ENCODE data around the gene NIM1K.
A peak's percentile ranks its signal among the peaks of the same experiment; 100 is the strongest.
"Not testable (repeated sequence)": the region's sequence is repeated elsewhere in the genome, so short reads cannot be mapped to it uniquely, and the experiment has no call there.

Gene NIM1K

DNA sequence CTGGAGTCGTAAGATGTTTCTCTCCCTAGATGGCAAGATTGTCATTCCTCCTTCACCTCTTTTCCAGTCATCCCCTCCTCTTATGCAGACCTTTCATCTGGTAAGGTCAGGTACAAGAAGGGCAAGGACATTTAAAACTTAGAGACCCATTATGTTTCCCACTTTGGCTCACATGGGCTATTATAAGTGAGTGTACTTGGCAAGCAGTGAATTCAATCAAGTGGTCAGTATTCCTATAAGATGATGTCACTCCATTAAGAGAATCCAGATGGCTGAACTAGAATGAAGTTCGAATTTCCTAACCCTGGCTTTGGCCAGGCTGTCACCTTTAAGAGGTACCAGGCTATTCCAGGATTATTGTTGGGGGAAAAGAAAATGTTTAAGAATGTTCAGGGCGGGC is 39.1 kb upstream of the NIM1K start:
- DNase-seq (ENCODE audit: extremely low read depth, low read depth) = peak; percentile 37
- TF ChIP-seq, protein P1, sequence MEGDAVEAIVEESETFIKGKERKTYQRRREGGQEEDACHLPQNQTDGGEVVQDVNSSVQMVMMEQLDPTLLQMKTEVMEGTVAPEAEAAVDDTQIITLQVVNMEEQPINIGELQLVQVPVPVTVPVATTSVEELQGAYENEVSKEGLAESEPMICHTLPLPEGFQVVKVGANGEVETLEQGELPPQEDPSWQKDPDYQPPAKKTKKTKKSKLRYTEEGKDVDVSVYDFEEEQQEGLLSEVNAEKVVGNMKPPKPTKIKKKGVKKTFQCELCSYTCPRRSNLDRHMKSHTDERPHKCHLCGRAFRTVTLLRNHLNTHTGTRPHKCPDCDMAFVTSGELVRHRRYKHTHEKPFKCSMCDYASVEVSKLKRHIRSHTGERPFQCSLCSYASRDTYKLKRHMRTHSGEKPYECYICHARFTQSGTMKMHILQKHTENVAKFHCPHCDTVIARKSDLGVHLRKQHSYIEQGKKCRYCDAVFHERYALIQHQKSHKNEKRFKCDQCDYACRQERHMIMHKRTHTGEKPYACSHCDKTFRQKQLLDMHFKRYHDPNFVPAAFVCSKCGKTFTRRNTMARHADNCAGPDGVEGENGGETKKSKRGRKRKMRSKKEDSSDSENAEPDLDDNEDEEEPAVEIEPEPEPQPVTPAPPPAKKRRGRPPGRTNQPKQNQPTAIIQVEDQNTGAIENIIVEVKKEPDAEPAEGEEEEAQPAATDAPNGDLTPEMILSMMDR (IDR thresholded peaks at IDR 0.05; ENCODE audit: low read depth, low read length) = no peak

- TF ChIP-seq, protein P1 (IDR thresholded peaks at IDR 0.05; ENCODE audit: low read depth, low read length) = no peak
- DNase-seq (ENCODE audit: extremely low read depth, low read depth) = no peak
These were observed 37.6 kb upstream of the NIM1K start for GRCh38 chr5:43154469-43154868.

DNA sequence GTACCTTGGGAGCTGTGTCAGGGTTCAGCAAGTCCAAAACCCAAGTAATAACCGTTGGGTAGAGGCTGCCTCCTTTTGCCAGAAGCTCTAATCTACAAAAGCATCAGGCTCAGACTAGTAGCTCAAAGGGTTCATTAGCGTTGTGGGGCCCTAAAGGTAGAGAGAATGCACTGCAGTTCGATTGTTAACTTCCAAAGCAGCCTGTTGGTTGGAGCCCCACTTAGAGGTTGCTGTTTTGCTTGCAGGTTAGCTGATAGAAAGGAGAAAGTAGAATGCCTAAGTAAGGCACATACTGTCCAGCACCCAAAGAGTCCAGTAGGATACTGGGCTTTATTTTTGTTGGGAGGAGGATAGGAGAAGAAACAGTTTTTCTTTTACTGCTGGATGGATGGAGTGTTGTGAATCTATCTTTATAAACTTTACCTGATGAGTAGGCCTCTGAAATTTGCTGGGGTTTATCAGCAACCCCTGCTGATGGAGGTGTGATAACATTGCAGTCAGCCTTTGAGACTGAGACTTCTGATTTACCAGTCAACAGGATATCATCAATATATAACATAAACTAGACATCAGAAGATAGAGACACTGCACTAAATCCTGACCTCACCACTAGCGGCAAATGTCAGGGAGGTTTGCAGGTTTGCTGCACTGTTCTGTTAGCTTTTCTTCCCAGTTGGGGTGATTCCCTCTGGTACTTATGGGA is 36.5 kb upstream of the NIM1K start:
- TF ChIP-seq, protein P1 (IDR thresholded peaks at IDR 0.05; ENCODE audit: low read depth, low read length) = no peak
- no peak for DNase-seq (ENCODE audit: extremely low read depth, low read depth)

- TF ChIP-seq, protein P1 (IDR thresholded peaks at IDR 0.05; ENCODE audit: low read depth, low read length) = no peak
- DNase-seq (ENCODE audit: extremely low read depth, low read depth) = no peak
These were observed 35.6 kb upstream of the NIM1K start for GRCh38 chr5:43156388-43156787.

DNA sequence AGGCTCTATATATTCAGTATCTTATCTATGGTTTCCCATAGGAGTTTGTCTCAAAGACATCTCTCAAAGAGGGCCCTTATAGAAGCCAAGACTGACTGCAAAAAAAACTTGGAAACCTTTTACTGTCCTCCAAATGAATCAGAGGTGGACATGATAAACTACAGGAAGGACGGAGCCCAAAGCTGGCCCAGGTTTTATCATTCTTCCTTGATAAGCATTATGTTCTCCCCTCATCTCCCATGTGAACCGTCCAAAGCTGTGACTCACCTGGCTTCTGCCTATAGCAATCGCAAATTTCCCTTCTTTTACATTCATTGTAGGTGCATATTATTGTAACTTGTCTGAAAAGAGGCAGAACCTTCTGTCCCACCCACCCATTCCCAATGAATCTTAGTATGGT is 35.0 kb upstream of the NIM1K start:
- DNase-seq (ENCODE audit: extremely low read depth, low read depth) = no peak
- TF ChIP-seq, protein P1 (IDR thresholded peaks at IDR 0.05; ENCODE audit: low read depth, low read length) = no peak

- TF ChIP-seq, protein P1 (IDR thresholded peaks at IDR 0.05; ENCODE audit: low read depth, low read length) = no peak
- DNase-seq (ENCODE audit: extremely low read depth, low read depth) = no peak
These were observed 30.8 kb upstream of the NIM1K start for GRCh38 chr5:43161244-43161643.

GRCh38 chr5:43164801-43165200 is 27.2 kb upstream of the NIM1K start:
- not testable (repeated sequence) for DNase-seq (ENCODE audit: extremely low read depth, low read depth)

DNA sequence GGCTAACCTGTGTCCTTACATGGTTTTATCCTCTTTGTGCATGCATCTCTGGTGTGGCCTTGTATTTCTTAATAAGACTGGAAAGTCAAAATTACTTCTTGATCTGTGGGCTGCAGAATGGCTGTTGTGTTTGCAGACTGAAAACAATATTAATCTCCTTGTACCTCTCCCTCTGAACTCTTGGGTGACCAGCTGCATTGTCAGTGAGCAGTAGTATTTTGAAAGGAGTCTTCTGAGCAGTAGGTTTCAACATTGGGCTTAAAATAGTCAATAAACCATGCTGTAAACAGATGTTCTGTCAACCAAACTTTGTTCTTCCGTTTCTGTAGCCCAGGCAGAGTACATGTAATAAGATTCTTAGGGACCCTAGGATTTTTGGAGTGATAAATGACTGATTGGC is 26.7 kb upstream of the NIM1K start:
- TF ChIP-seq, protein P1 (IDR thresholded peaks at IDR 0.05; ENCODE audit: low read depth, low read length) = no peak
- no peak for DNase-seq (ENCODE audit: extremely low read depth, low read depth)

All from AG09319 (cell line).